Endothelial cell of umbilical vein (primary cell): ENCODE results near the gene RMRP. TPM values are rescaled to one million over a fixed set of nuclear protein-coding genes. Genes with fewer than 3 reads are reported as not detected.

Source experiments
- BruUV-seq: library from RNA; stranded (reverse); fragments of 400-500 nt; replicated peaks from 2 replicates; lab custom pipeline; 2021; lab: Mats Ljungman, UMichigan
- CTCF ChIA-PET: fragments of 300-600, 350-600 bp; sonication (Branson Sonifier 250); formaldehyde crosslinking; loops from one replicate; lab custom pipeline; 2021; ENCODE audit warnings: antibody characterized with exemption, inconsistent platforms; lab: Charles Lee
- POLR2A ChIA-PET: fragments of 300-600, 350-600 bp; sonication (Branson Sonifier 250); formaldehyde crosslinking; loops from one replicate; lab custom pipeline; 2021; ENCODE audit warnings: antibody characterized with exemption, inconsistent platforms; lab: Charles Lee
- DNase-seq: peaks from one replicate; pipeline ENCODE4 v3.0.0-alpha.2; 2011; ENCODE audit warnings: low read depth, low spot score
- FAIRE-seq: peaks from 2 replicates; lab custom pipeline; 2011; peaks lifted over from hg19 to GRCh38; lab: Jason Lieb, UNC
- H2AFZ ChIP-seq: 2 replicates; pipeline ENCODE4 v1.6.0; 2012; ENCODE audit warnings: low read depth, low read length, control low read depth, inconsistent platforms
- H3K27ac ChIP-seq: 2 replicates; pipeline ENCODE4 v1.5.1; 2011; ENCODE audit warnings: low read depth, mild to moderate bottlenecking, control low read depth, low read length, moderate library complexity; ENCODE audit not compliant: insufficient read depth
- H3K27me3 ChIP-seq, 2 experiments: 2 replicates each; pipeline versions ENCODE4 v1.6.0 to v1.6.1; 2011; ENCODE audit warnings: low read length in 2 of 2, mixed read lengths in 1 of 2; ENCODE audit not compliant: control insufficient read depth in 2 of 2, insufficient read depth in 2 of 2
- H3K36me3 ChIP-seq, 2 experiments: 2 replicates in 1 of 2; 3 replicates in 1 of 2; pipeline ENCODE4 v1.5.1; 2011; ENCODE audit warnings: low read length in 2 of 2, mild to moderate bottlenecking in 1 of 2, moderate library complexity in 1 of 2; ENCODE audit not compliant: control insufficient read depth in 2 of 2, insufficient read depth in 2 of 2; ENCODE audit errors: extremely low read depth in 1 of 2
- H3K4me1 ChIP-seq: 3 replicates; pipeline ENCODE4 v1.5.1; 2011; ENCODE audit warnings: mild to moderate bottlenecking, low read length; ENCODE audit not compliant: control insufficient read depth, insufficient read depth; ENCODE audit errors: extremely low read depth
- H3K4me2 ChIP-seq: 2 replicates; pipeline ENCODE4 v1.6.1; 2011; ENCODE audit warnings: low read length, control low read depth, mixed read lengths; ENCODE audit not compliant: insufficient read depth
- H3K4me3 ChIP-seq, 3 experiments: fragments of 200-600 bp in 1 of 3; sonication (generic), shearing (Covaris generic) in 1 of 3; replicated peaks in 1 of 3; 2 replicates each; pipeline ENCODE4 v1.5.1; 2011 to 2016; ENCODE audit warnings: control low read depth in 3 of 3, low read length in 3 of 3, mild to moderate bottlenecking in 2 of 3, inconsistent platforms in 1 of 3, low read depth in 1 of 3, moderate library complexity in 1 of 3; ENCODE audit not compliant: insufficient read depth in 1 of 3
- H3K79me2 ChIP-seq: 2 replicates; pipeline ENCODE4 v1.6.0; 2012; ENCODE audit warnings: low read length, inconsistent platforms; ENCODE audit not compliant: control insufficient read depth, insufficient read depth
- H3K9ac ChIP-seq: replicated peaks from 2 replicates; pipeline ENCODE3; 2011; ENCODE audit warnings: low read length, control low read depth; ENCODE audit not compliant: insufficient read depth; ENCODE audit errors: extremely low read depth
- H3K9me1 ChIP-seq: replicated peaks from 3 replicates; pipeline ENCODE4 v1.6.0; 2011; ENCODE audit warnings: mild to moderate bottlenecking, low read length; ENCODE audit not compliant: control insufficient read depth, insufficient read depth; ENCODE audit errors: extremely low read depth
- H3K9me3 ChIP-seq: replicated peaks from 2 replicates; pipeline ENCODE4 v1.5.1; 2012; ENCODE audit warnings: low read length, inconsistent platforms; ENCODE audit not compliant: control insufficient read depth, insufficient read depth
- H4K20me1 ChIP-seq: replicated peaks from 2 replicates; pipeline ENCODE3; 2011; ENCODE audit warnings: mild to moderate bottlenecking, low read length; ENCODE audit not compliant: control insufficient read depth, insufficient read depth; ENCODE audit errors: extremely low read depth
- EZH2 ChIP-seq: IDR thresholded peaks from 2 replicates; pipeline ENCODE4 v1.6.1; 2012; ENCODE audit warnings: borderline replicate concordance, low read depth, mild to moderate bottlenecking, moderate library complexity, low read length, inconsistent platforms; ENCODE audit not compliant: severe bottlenecking
- FOS ChIP-seq: IDR thresholded peaks from 2 replicates; pipeline ENCODE4 v1.6.1; 2011; ENCODE audit warnings: mild to moderate bottlenecking, low read length, moderate library complexity, borderline replicate concordance; ENCODE audit not compliant: insufficient read depth
- GATA2 ChIP-seq: IDR thresholded peaks from 2 replicates; pipeline ENCODE4 v1.7.0; 2011; ENCODE audit warnings: low read depth, mild to moderate bottlenecking, moderate library complexity, mixed read lengths, low read length; ENCODE audit not compliant: insufficient read length, insufficient read depth
- MYC ChIP-seq: IDR thresholded peaks from one replicate; pipeline ENCODE4 v1.6.1; 2011; ENCODE audit warnings: mild to moderate bottlenecking, low read depth, low read length
- POLR2A ChIP-seq: IDR thresholded peaks from 2 replicates; pipeline ENCODE4 v1.6.1; 2012; ENCODE audit warnings: low read depth, mild to moderate bottlenecking, control low read depth, low read length
- dilution Hi-C: fragments of 300-500 bp; cut with MboI; formaldehyde crosslinking; loops from one replicate; pipeline ENCODE4 v1.15.0; 2019; ENCODE audit warnings: low sequenced_read_pairs; ENCODE audit not compliant: extremely low pct_ligation_motif_present
- intact Hi-C: fragments of 100-400 bp; cut with micrococcal nuclease; formaldehyde crosslinking; loops from one replicate; pipeline ENCODE4 v1.10.0; 2022
- polyA plus RNA-seq, 4 experiments: library from polyadenylated mRNA; depleted of rRNA in 3 of 4; stranded (reverse) in 3 of 4; unstranded in 1 of 4; fragments of >200 nt; gene quantifications; 2 replicates each; pipeline versions ENCODE4 v1.2.1 to v1.2.3, GENCODE V29; 2011 to 2012; ENCODE audit warnings: missing spikeins in 1 of 4
- total RNA-seq: library from RNA; stranded (reverse); gene quantifications from 2 replicates; pipeline ENCODE4 v1.2.3, GENCODE V29; 2021
- TF ChIP-seq, protein P1 (sequence below): IDR thresholded peaks from 2 replicates; pipeline ENCODE4 v1.6.1; 2011; ENCODE audit not compliant: insufficient read depth, insufficient read length

Gene RMRP
- total and polyA plus RNA-seq, 2 donors (not counting 3 experiments of a cell fraction or from before 2014, with no cell fraction given): 19,118 TPM; not detected in 1

GRCh38 chr9:35618325-35618727, 39.5 kb downstream of the RMRP start, which contains the start of gene CD72:
Gene CD72, minus strand, starts transcription at chr9:35618413. Its CDS starts 110 bp downstream, at chr9:35618303.
- H3K4me1 ChIP-seq: no peaks in the 10 kb centered on the region
- H4K20me1 ChIP-seq: no peaks in the 10 kb centered on the region
- H3K9me1 ChIP-seq: no peaks in the 10 kb centered on the region
- H3K27ac ChIP-seq: no peak within 1 kb of the TSS
- intact Hi-C loops: no loop called here
- no peaks in the 10 kb centered on the region for H3K36me3 ChIP-seq
- dilution Hi-C loops: no loop called here
- H3K9me3 ChIP-seq: no peaks in the 10 kb centered on the region
- H2AFZ ChIP-seq: peak within 1 kb of the TSS; percentile 16
- DNase-seq (no peak), FAIRE-seq (no peak)
- no peak within 1 kb of the TSS for H3K9ac ChIP-seq
- no TSS peak for BruUV-seq
- CTCF ChIA-PET: interaction anchor here (1.3 kb wide), 1 partner anchor 10 kb away, joined by 4 read pairs; no protein-coding TSS in a partner anchor
- POLR2A ChIA-PET: no interaction called here
- peaks cover 31 to 39% of the 10 kb centered on the region in 2 experiments for H3K27me3 ChIP-seq
- no peak within 1 kb of the TSS for H3K4me2 ChIP-seq
- no peak within 1 kb of the TSS for H3K4me3 ChIP-seq
- TF ChIP-seq, protein P1, sequence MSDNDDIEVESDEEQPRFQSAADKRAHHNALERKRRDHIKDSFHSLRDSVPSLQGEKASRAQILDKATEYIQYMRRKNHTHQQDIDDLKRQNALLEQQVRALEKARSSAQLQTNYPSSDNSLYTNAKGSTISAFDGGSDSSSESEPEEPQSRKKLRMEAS: no peak
- TF ChIP-seq FOS: no peak
- no peaks in the 10 kb centered on the region for H3K79me2 ChIP-seq

- H3K4me3 ChIP-seq: no peak overlapping the region
- H3K9me3 ChIP-seq: no peaks in the 10 kb centered on the region
- no peaks in the 10 kb centered on the region for H3K79me2 ChIP-seq
- no peak overlapping the region for H3K4me2 ChIP-seq
- CTCF ChIA-PET: interaction anchor here (1.3 kb wide), 1 partner anchor 11 kb away, joined by 4 read pairs; no protein-coding TSS in a partner anchor
- no peaks in the 10 kb centered on the region for H3K4me1 ChIP-seq
- H4K20me1 ChIP-seq: no peaks in the 10 kb centered on the region
- H3K9ac ChIP-seq: no peak overlapping the region
- TF ChIP-seq MYC (no peak), GATA2 (no peak), FOS (no peak), EZH2 (no peak), POLR2A (no peak)
- TF ChIP-seq, protein P1: no peak
- no peaks in the 10 kb centered on the region for H3K36me3 ChIP-seq
- FAIRE-seq (no peak), DNase-seq (no peak)
- POLR2A ChIA-PET: no interaction called here
- dilution Hi-C loops (no loop called here), intact Hi-C loops (no loop called here)
- no peak overlapping the region for H3K27ac ChIP-seq
- no peak overlapping the region for H2AFZ ChIP-seq
- BruUV-seq: no TSS peak
- no peaks in the 10 kb centered on the region for H3K9me1 ChIP-seq
- peaks cover 33 to 44% of the 10 kb centered on the region in 2 experiments for H3K27me3 ChIP-seq
These were observed 40.3 kb downstream of the RMRP start for GRCh38 chr9:35617548-35617947.
